Glutamatergic neuron (in vitro differentiated cells): Measurements from ENCODE around the gene ARFGAP3. TPM values are rescaled to one million over a fixed set of nuclear protein-coding genes. Genes with fewer than 3 reads are reported as not detected.
"Not testable (repeated sequence)": the region's sequence is repeated elsewhere in the genome, so short reads cannot be mapped to it uniquely, and the experiment has no call there.

Experiments used
- DNase-seq: peaks from one replicate; pipeline ENCODE4 v3.0.0; 2022
- H3K27ac Mint-ChIP-seq: one replicate; pipeline ENCODE4 v1.8.0; 2020; ENCODE audit warnings: mild to moderate bottlenecking, mixed read lengths, inconsistent platforms; ENCODE audit not compliant: unreplicated experiment
- H3K27me3 Mint-ChIP-seq: one replicate; pipeline ENCODE4 v1.8.0; 2020; ENCODE audit warnings: mild to moderate bottlenecking, moderate library complexity, mixed read lengths, inconsistent platforms; ENCODE audit not compliant: unreplicated experiment
- H3K36me3 Mint-ChIP-seq: one replicate; pipeline ENCODE4 v1.8.0; 2020; ENCODE audit warnings: mild to moderate bottlenecking, mixed read lengths, inconsistent platforms; ENCODE audit not compliant: unreplicated experiment
- H3K4me1 Mint-ChIP-seq: one replicate; pipeline ENCODE4 v1.8.0; 2020; ENCODE audit warnings: mild to moderate bottlenecking, low read depth, mixed read lengths, inconsistent platforms; ENCODE audit not compliant: unreplicated experiment
- H3K4me3 Mint-ChIP-seq: one replicate; pipeline ENCODE4 v1.8.0; 2020; ENCODE audit warnings: mild to moderate bottlenecking, mixed read lengths, inconsistent platforms; ENCODE audit not compliant: unreplicated experiment
- H3K9me3 Mint-ChIP-seq: one replicate; pipeline ENCODE4 v1.8.0; 2020; ENCODE audit warnings: mild to moderate bottlenecking, moderate library complexity, mixed read lengths, inconsistent platforms; ENCODE audit not compliant: unreplicated experiment
- total RNA-seq: library from RNA; stranded (reverse); fragmentation: NEBNext Ultra II Directional; extraction: Animal tissue kit (Norgen Biotek cat#: 25700); gene quantifications from one replicate; pipeline ENCODE4 v1.2.1, GENCODE V29; 2021; ENCODE audit not compliant: unreplicated experiment
- TF ChIP-seq, protein P1 (sequence below): fragments of 200-600 bp; sonication (generic); IDR thresholded peaks from one replicate; pipeline ENCODE4 v1.5.0; 2021; ENCODE audit not compliant: partially characterized antibody, unreplicated experiment

The ARFGAP3 gene
- total RNA-seq, 1 donor from 2014 or later: 18.4 TPM

DNA sequence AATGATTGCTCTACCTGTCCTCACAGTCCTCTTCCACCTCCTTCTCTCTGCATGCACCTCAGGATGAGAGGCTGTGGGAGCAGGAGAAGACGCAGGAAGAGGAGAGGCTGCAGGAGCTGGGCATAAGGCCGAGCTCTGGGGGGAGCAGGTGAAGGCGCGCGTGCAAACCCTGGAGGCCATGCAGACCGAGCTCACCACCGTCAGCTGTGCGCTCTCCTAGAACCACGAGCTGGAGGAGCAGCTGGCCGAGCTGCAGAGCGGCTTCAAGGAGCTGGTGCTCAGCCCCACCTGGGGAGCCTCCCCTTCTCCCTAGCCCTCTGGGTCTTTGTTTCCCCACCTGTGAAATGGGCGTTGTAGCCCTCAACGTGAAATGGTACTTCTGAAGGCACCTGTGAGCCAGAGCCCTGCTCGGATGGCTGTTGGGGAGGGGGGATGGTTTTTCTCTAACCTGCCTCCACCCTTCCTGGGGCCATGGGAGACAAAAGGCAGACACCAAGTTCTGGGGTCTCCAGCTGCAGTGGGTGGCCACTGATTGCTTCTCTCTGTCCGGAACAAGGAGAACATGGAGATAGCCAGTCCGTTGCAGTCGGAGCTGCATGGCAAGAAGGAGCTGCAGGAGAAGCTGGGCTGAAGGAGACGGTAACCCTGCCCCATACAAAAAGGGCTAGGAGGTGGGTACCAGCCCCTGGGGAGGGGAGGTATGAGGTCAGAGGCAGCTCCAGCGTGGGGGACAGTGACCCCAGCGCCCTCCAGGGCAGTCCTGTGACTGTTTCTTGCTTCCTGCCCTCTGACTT lies 71.2 kb downstream of the ARFGAP3 start:
- H3K27me3 Mint-ChIP-seq: peaks cover 5% of the 10 kb centered on the region
- H3K4me1 Mint-ChIP-seq: peaks cover 2% of the 10 kb centered on the region
- no peak for DNase-seq
- H3K4me3 Mint-ChIP-seq: no peak overlapping the region
- no peaks in the 10 kb centered on the region for H3K9me3 Mint-ChIP-seq
- TF ChIP-seq, protein P1, sequence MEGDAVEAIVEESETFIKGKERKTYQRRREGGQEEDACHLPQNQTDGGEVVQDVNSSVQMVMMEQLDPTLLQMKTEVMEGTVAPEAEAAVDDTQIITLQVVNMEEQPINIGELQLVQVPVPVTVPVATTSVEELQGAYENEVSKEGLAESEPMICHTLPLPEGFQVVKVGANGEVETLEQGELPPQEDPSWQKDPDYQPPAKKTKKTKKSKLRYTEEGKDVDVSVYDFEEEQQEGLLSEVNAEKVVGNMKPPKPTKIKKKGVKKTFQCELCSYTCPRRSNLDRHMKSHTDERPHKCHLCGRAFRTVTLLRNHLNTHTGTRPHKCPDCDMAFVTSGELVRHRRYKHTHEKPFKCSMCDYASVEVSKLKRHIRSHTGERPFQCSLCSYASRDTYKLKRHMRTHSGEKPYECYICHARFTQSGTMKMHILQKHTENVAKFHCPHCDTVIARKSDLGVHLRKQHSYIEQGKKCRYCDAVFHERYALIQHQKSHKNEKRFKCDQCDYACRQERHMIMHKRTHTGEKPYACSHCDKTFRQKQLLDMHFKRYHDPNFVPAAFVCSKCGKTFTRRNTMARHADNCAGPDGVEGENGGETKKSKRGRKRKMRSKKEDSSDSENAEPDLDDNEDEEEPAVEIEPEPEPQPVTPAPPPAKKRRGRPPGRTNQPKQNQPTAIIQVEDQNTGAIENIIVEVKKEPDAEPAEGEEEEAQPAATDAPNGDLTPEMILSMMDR: no peak
- no peak overlapping the region for H3K27ac Mint-ChIP-seq
- no peaks in the 10 kb centered on the region for H3K36me3 Mint-ChIP-seq

DNA sequence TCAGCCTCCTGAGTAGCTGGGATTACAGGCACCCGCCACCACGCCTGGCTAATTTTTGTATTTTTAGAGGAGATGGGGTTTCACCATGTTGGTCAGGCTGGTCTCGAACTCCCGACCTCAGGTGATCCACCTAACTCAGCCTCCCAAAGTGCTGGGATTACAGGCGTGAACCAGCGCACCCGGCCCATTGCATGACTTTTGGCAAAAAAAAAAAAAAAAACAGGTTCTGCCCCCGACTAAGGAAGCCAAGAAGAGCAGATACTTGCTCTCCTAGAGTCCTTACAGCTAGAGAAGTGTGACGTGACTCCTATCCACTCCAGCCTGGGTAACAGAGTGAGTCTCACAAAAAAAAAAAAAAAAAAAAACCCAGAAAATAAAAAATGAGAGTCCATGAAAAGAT lies 74.8 kb downstream of the ARFGAP3 start:
- H3K9me3 Mint-ChIP-seq, H3K36me3 Mint-ChIP-seq, H3K4me3 Mint-ChIP-seq, H3K27me3 Mint-ChIP-seq, H3K4me1 Mint-ChIP-seq, DNase-seq, H3K27ac Mint-ChIP-seq: not testable (repeated sequence)

DNA sequence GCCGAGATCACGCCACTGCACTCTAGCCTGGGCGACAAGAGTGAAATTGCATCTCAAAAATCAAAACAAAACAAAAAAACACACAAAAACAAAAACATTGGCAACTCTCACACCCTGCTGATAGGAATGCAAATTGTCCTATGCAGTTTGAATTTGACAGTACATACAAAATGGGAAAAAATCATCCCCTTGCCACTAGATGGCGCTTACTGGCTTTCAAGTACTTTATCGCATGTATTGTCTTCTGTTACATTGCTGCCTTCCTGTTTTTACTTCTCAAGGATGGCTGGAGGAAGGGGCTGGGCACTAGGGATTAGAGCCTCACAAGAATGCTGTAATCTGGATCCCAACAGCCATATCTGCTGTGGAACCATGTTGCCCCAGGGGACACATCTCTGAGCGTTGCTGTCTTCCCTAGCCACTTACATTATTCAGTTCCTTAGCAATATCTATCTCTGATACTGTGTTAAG lies 77.0 kb downstream of the ARFGAP3 start:
- Mint-ChIP-seq H3K27ac (peak overlapping the region; percentile 33), H3K36me3 (no peaks in the 10 kb centered on the region), H3K9me3 (no peaks in the 10 kb centered on the region), H3K27me3 (peaks cover 2% of the 10 kb centered on the region), H3K4me1 (no peaks in the 10 kb centered on the region), H3K4me3 (no peak overlapping the region)
- no peak for DNase-seq
- TF ChIP-seq, protein P1: peak; percentile 85

DNA sequence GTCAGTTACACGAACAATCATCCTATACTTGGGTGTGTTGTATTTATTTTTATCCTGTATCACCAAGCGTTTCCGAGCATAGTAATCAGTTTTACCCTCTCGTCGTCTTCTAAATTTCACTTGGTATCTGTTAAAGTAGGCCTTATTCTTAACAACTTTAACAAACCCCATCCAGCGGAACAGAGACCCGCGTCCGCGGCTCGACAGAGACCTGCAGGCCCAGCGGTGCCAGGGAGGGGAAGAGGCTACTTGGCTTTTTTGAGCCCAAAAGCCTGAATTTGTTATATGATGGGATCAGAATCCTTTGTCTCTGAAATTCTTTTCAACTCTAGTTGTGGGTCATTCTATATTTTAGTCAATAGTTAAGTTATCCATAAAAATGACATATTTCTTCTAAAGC lies 79.9 kb downstream of the ARFGAP3 start:
- H3K4me1 Mint-ChIP-seq: peaks cover 2% of the 10 kb centered on the region
- H3K4me3 Mint-ChIP-seq: no peak overlapping the region
- H3K27me3 Mint-ChIP-seq: no peaks in the 10 kb centered on the region
- TF ChIP-seq, protein P1: no peak
- H3K9me3 Mint-ChIP-seq: no peaks in the 10 kb centered on the region
- H3K36me3 Mint-ChIP-seq: no peaks in the 10 kb centered on the region
- no peak overlapping the region for H3K27ac Mint-ChIP-seq
- no peak for DNase-seq

DNA sequence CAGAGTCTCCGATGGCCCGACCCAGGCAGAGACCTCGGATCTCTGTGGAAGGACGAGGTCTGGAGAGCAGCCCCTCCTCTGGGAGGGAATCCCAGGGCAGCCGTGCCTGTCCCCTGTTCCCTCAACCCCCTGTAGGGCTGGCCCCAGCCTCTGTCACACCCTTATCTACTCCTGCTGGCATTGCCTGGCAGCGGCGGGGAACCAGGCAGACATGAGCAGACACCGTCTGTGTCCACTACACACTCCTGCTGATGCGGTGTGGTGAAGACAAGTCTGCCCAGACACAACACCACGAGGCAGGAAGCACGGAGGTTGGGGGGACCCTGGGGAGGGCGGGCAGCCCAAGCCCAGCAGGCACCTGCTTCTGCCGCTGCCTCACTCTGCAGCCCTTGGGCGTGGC lies 83.9 kb downstream of the ARFGAP3 start:
- no peaks in the 10 kb centered on the region for H3K36me3 Mint-ChIP-seq
- H3K4me3 Mint-ChIP-seq: no peak overlapping the region
- TF ChIP-seq, protein P1: no peak
- peaks cover 3% of the 10 kb centered on the region for H3K9me3 Mint-ChIP-seq
- peaks cover 5% of the 10 kb centered on the region for H3K4me1 Mint-ChIP-seq
- DNase-seq: no peak
- H3K27me3 Mint-ChIP-seq: peaks cover 2% of the 10 kb centered on the region
- no peak overlapping the region for H3K27ac Mint-ChIP-seq
